MM.1S (cell line): ENCODE measurements around the gene CIRBP.
A peak's percentile ranks its signal among the peaks of the same experiment; 100 is the strongest.

Source experiments
- DNase-seq: peaks from one replicate; pipeline ENCODE4 v3.0.0-alpha.2; 2015
- H2AFZ ChIP-seq: fragments of 300-600 bp; sonication (generic); 2 replicates; pipeline ENCODE4 v1.6.0; 2016; ENCODE audit warnings: antibody characterized with exemption, low read length
- H3F3A ChIP-seq: fragments of 300-600 bp; sonication (generic); 2 replicates; pipeline ENCODE4 v1.6.1; 2016; ENCODE audit warnings: mild to moderate bottlenecking, antibody characterized with exemption, low read length, moderate library complexity, mixed read lengths; ENCODE audit not compliant: insufficient read depth
- H3K27ac ChIP-seq: fragments of 300-600 bp; sonication (generic); 2 replicates; pipeline ENCODE4 v1.5.1; 2016; ENCODE audit warnings: mild to moderate bottlenecking, low read length
- H3K27me3 ChIP-seq: fragments of 300-600 bp; sonication (generic); replicated peaks from 2 replicates; pipeline ENCODE4 v1.6.0; 2016; ENCODE audit warnings: low read length; ENCODE audit not compliant: insufficient read depth
- H3K36me3 ChIP-seq: fragments of 300-600 bp; sonication (generic); replicated peaks from 2 replicates; pipeline ENCODE4 v1.6.1; 2016; ENCODE audit warnings: mild to moderate bottlenecking, low read length, mixed read lengths; ENCODE audit not compliant: insufficient read depth
- H3K4me1 ChIP-seq: fragments of 300-600 bp; sonication (generic); 2 replicates; pipeline ENCODE4 v1.6.1; 2016; ENCODE audit warnings: low read length, mixed read lengths
- H3K4me2 ChIP-seq: fragments of 300-600 bp; sonication (generic); 2 replicates; pipeline ENCODE4 v1.6.0; 2016; ENCODE audit warnings: low read depth, low read length
- H3K4me3 ChIP-seq: fragments of 300-600 bp; sonication (generic); 2 replicates; pipeline ENCODE4 v1.5.1; 2016; ENCODE audit warnings: low read length, mixed read lengths
- H3K79me2 ChIP-seq: fragments of 300-600 bp; sonication (generic); 2 replicates; pipeline ENCODE4 v1.6.1; 2016; ENCODE audit warnings: mixed run types, low read length, mixed read lengths
- H3K9ac ChIP-seq: fragments of 300-600 bp; sonication (generic); 2 replicates; pipeline ENCODE4 v1.6.1; 2016; ENCODE audit warnings: low read length, mixed read lengths
- H3K9me2 ChIP-seq: fragments of 300-600 bp; sonication (generic); replicated peaks from 2 replicates; pipeline ENCODE4 v1.6.1; 2016; ENCODE audit warnings: mild to moderate bottlenecking, low read length, mixed read lengths; ENCODE audit not compliant: insufficient read depth
- H3K9me3 ChIP-seq: fragments of 300-600 bp; sonication (generic); replicated peaks from 2 replicates; pipeline ENCODE4 v1.6.1; 2016; ENCODE audit warnings: mild to moderate bottlenecking, low read length, mixed read lengths; ENCODE audit not compliant: insufficient read depth
- H4K20me1 ChIP-seq: fragments of 300-600 bp; sonication (generic); 2 replicates; pipeline ENCODE4 v1.6.1; 2016; ENCODE audit warnings: mild to moderate bottlenecking, low read length, moderate library complexity, mixed read lengths; ENCODE audit not compliant: insufficient read depth
- EZH2 ChIP-seq: fragments of 300-600 bp; sonication (generic); optimal IDR thresholded peaks from 2 replicates; pipeline ENCODE3; 2017; ENCODE audit warnings: low read depth, mild to moderate bottlenecking, antibody characterized with exemption, low read length, mixed read lengths
- EZH2phosphoT487 ChIP-seq: fragments of 300-600 bp; sonication (generic); IDR thresholded peaks from 2 replicates; pipeline ENCODE4 v1.6.1; 2018; ENCODE audit warnings: antibody characterized with exemption, low read length
- TF ChIP-seq, protein P1 (sequence below): fragments of 300-600 bp; sonication (generic); IDR thresholded peaks from 2 replicates; pipeline ENCODE4 v1.5.1; 2016; ENCODE audit warnings: antibody characterized with exemption, low read length, mixed read lengths

The CIRBP gene

DNA sequence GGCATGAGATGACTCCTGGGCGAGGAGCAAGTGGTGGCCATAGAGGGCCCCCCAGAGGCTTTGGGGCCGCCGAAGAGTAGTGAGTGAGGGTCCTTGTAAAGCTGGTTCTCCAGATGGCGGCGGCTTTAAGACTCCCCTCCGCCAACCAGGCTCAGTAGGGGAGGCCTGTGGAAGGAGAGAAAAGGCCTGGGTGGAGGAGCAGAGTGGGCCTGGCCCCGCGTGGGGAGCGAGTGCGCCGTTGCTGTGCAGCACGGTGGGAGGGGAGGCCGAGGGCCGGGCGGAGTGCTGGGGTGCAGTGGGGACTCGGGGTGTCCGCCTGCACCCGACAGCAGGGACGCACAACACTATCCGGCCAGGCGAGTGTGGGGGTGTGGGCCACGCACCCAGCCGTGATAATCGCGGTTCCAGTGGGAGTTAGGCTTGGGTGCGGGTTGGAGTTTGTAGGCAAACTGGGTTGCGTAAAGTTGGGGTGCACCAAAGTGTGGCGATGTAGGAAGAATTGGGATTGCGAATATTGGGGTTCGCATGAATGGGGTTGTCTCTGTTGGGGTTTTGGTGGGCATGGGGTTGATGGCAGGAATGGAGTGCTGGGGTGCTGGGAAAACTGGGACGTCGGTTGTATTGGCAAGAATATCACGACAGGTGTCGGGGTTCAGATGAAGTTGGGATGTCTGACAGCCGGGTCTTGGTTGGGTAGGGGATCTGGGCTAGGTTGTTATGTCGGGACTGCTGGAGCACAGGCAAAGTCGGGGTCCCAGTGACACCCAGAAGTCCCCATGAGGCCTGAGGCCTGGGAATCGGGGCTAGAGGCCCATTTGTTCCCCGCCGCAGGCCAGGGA is 687 bp upstream of the CIRBP start:
- H2AFZ ChIP-seq = 0 out of 2 replicates have a peak overlapping the region, but pooled peaks have one; percentile 31
- peaks cover 40% of the 10 kb centered on the region for H3K79me2 ChIP-seq
- H3K9ac ChIP-seq = no peak overlapping the region; the same call in 1 of the 2 replicates
- H3K4me1 ChIP-seq = peaks cover 38% of the 10 kb centered on the region
- H3K27me3 ChIP-seq = 0 out of 2 replicates have a peak, but pooled peaks cover 4% of the 10 kb centered on the region
- TF ChIP-seq, protein P1, sequence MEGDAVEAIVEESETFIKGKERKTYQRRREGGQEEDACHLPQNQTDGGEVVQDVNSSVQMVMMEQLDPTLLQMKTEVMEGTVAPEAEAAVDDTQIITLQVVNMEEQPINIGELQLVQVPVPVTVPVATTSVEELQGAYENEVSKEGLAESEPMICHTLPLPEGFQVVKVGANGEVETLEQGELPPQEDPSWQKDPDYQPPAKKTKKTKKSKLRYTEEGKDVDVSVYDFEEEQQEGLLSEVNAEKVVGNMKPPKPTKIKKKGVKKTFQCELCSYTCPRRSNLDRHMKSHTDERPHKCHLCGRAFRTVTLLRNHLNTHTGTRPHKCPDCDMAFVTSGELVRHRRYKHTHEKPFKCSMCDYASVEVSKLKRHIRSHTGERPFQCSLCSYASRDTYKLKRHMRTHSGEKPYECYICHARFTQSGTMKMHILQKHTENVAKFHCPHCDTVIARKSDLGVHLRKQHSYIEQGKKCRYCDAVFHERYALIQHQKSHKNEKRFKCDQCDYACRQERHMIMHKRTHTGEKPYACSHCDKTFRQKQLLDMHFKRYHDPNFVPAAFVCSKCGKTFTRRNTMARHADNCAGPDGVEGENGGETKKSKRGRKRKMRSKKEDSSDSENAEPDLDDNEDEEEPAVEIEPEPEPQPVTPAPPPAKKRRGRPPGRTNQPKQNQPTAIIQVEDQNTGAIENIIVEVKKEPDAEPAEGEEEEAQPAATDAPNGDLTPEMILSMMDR = no peak
- no peak for TF ChIP-seq EZH2phosphoT487
- no peak for TF ChIP-seq EZH2
- H3K4me3 ChIP-seq = 0 out of 2 replicates have a peak overlapping the region, but pooled peaks have one; percentile 21
- H3F3A ChIP-seq = peaks cover 33% of the 10 kb centered on the region
- no peaks in the 10 kb centered on the region for H3K9me2 ChIP-seq
- H3K36me3 ChIP-seq = peaks cover 25% of the 10 kb centered on the region
- H3K4me2 ChIP-seq = peak overlapping the region; percentile 70
- H3K27ac ChIP-seq = no peak overlapping the region
- no peaks in the 10 kb centered on the region for H4K20me1 ChIP-seq
- no peak for DNase-seq
- no peaks in the 10 kb centered on the region for H3K9me3 ChIP-seq

DNA sequence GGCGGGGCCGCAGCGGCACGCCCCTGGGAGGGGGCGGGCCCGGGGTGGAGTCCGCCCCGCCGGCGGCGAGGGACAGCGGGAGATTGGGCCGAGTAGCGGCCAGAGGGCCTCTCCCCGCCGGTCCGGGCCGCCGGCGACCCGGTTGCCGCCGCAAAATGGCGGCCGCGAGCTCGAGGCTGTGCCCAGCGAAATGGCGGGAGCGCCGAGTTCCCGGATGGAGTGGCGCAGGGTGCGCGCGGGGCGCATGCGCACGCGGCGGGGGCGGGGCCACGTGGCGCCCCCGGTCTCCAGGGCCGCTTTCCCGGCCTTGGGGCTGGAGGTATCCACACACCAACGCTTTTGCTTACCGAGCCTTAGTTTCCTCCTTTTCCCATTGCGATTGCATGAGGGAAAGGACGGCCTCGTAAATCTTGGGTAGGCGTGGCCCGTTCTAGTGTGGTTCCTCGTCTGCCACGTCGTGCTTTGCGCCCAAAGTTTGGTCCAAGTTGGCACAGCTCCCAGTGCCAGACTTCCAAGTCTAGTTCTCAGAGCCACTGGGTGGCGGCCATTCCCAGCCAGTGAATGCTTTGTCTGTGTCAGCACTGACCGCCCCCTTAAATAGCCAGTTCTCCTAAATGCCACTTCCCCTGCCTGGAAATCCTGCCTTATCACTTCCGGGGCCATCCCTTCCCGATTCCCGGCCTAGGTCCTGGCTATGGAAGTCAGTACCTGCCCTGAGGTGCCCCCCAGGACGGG is 513 bp downstream of the CIRBP start:
- Histone ChIP-seq H3K9me3 (no peaks in the 10 kb centered on the region), H3K36me3 (peaks cover 34% of the 10 kb centered on the region), H3K27me3 (0 out of 2 replicates have a peak, but pooled peaks cover 4% of the 10 kb centered on the region), H3K27ac (peak overlapping the region; percentile 67), H3K79me2 (peaks cover 52% of the 10 kb centered on the region), H3F3A (peaks cover 44% of the 10 kb centered on the region), H3K9me2 (no peaks in the 10 kb centered on the region), H4K20me1 (no peaks in the 10 kb centered on the region), H2AFZ (no peak overlapping the region), H3K9ac (peak overlapping the region; percentile 82), H3K4me2 (peak overlapping the region; percentile 88), H3K4me1 (peaks cover 40% of the 10 kb centered on the region), H3K4me3 (peak overlapping the region; percentile 92)
- TF ChIP-seq EZH2phosphoT487 (no peak), EZH2 (no peak)
- TF ChIP-seq, protein P1 = no peak
- DNase-seq = peak; percentile 90

GRCh38 chr19:1270213-1270853 is 1.2 kb downstream of the CIRBP start:
- Histone ChIP-seq H3K4me2 (peak overlapping the region; percentile 88), H3K36me3 (peaks cover 37% of the 10 kb centered on the region)

More at GRCh38 chr19:1270213-1270853, 1.2 kb downstream of the CIRBP start:
- no peaks in the 10 kb centered on the region for H4K20me1 ChIP-seq
- DNase-seq = no peak
- peaks cover 44% of the 10 kb centered on the region for H3K4me1 ChIP-seq
- H2AFZ ChIP-seq = no peak overlapping the region
- peak overlapping the region; percentile 82 for H3K9ac ChIP-seq
- no peaks in the 10 kb centered on the region for H3K9me2 ChIP-seq
- 0 out of 2 replicates have a peak, but pooled peaks cover 4% of the 10 kb centered on the region for H3K27me3 ChIP-seq
- H3K4me3 ChIP-seq = peak overlapping the region; percentile 92
- peak overlapping the region; percentile 67; the same call in 1 of the 2 replicates for H3K27ac ChIP-seq
- no peak for TF ChIP-seq EZH2
- peaks cover 55% of the 10 kb centered on the region for H3K79me2 ChIP-seq
- H3K9me3 ChIP-seq = no peaks in the 10 kb centered on the region
- peaks cover 49% of the 10 kb centered on the region for H3F3A ChIP-seq
